Omental fat pad (tissue), 4 donors: ENCODE results near the gene KANSL3. TPM values are rescaled to one million over a fixed set of nuclear protein-coding genes. Genes with fewer than 3 reads are reported as not detected.

ENCODE experiments used
- ATAC-seq: fragments of 150-250 bp; one replicate; pipeline ENCODE4 v1.9.1; 2016; ENCODE audit warnings: mild to moderate bottlenecking, moderate library complexity; ENCODE audit not compliant: low FRiP score
- DNase-seq: peaks from one replicate; pipeline ENCODE4 v3.0.0-alpha.2; 2019; ENCODE audit warnings: low spot score
- CTCF ChIP-seq, 3 donors: fragments of 450-650 bp; IDR thresholded peaks; one replicate each; pipeline ENCODE4 v1.5.1; 2016 to 2017; ENCODE audit warnings: antibody characterized with exemption in 3 of 3, mild to moderate bottlenecking in 3 of 3, moderate library complexity in 2 of 3
- total RNA-seq, 4 donors: library from RNA; depleted of rRNA; stranded (reverse); fragments of >200 nt; gene quantifications; one replicate each; pipeline ENCODE4 v1.1.0, GENCODE V29; 2016

The KANSL3 gene
- total RNA-seq, result 10 to 100 TPM; 35.7 to 48.4 (median 39.0) TPM

- ATAC-seq, result peak; percentile 96
- TF ChIP-seq CTCF (IDR thresholded peaks at IDR 0.05), result no peak
Measured at GRCh38 chr2:96638144-96639121, at the start of gene KANSL3. KANSL3 (minus strand) TSS chr2:96638312; CDS start chr2:96637135, 1,177 bp downstream.

GRCh38 chr2:96687266-96687665 is 49.2 kb upstream of the KANSL3 start:
- ATAC-seq, result no peak
- TF ChIP-seq CTCF (IDR thresholded peaks at IDR 0.05), result no peak
- no peak for DNase-seq

More at GRCh38 chr2:96638144-96639121, at the start of gene KANSL3:
- DNase-seq, result peak; percentile 61

GRCh38 chr2:96685577-96686459 is 47.7 kb upstream of the KANSL3 start:
- no peak for TF ChIP-seq CTCF (IDR thresholded peaks at IDR 0.05)
- no peak for ATAC-seq

DNA sequence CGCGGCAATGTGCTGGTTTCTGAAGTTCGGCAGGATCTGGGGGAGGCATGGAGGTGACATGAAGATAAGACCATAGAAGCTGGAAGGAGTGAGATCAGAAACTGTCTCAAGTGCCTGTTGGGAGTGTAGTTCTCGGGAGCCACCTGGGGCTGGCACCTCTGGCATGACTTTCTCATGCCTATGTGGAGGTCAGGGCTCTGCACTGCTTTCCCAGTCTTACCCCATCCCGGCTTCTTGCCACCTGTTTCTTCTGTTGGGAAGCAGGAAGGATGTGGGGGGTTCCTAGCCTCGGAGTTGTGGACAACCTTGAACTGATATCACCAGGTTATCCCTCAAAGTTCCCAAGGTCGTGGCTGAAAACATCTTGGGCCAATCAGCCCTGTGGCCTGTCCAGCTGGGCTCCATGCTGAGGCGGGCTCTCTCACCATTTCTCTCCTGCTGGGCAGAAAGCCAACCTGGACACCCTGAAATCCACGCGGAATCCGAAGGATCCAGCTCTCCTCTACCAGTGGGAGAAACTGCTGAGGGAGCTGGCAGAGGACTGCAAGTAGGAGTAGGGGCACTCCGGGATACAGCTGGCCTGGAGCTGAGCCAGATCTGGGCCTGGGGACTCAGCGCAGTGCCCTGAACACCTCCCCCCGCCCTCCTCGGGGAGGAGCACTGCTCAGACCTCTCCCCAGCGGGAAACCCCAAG is 46.9 kb upstream of the KANSL3 start:
- TF ChIP-seq CTCF (IDR thresholded peaks at IDR 0.05), result no peak
- no peak for ATAC-seq
- no peak for DNase-seq

More at GRCh38 chr2:96685577-96686459, 47.7 kb upstream of the KANSL3 start:
- no peak for DNase-seq

GRCh38 chr2:96683972-96684820 is 46.1 kb upstream of the KANSL3 start:
- TF ChIP-seq CTCF (IDR thresholded peaks at IDR 0.05), result no peak
- DNase-seq (no peak), ATAC-seq (no peak)

DNA sequence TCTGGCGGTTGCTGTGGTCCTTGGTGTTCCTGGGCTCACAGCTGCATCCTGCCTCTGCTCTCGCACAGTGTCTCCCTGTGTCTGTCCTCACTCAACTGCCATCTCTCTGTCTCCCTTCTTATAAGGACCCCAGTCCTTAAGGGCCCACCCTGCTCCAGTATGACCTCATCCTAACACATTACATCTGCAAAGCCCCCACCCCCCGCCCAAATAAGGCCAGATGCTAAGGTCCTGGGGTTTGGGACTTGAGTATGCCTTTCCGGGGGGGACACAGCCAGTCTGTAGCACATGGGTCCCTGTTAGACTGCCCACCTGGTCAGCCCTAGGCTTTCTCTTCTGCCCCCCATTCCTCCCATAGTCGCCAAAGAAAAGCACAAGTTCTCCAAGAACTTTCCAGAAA is 45.2 kb upstream of the KANSL3 start:
- no peak for TF ChIP-seq CTCF (IDR thresholded peaks at IDR 0.05)
- no peak for ATAC-seq
- DNase-seq, result no peak
